NCI-H128 (cell line): ENCODE measurements around the gene RTN4RL1.

Source experiments
- DNase-seq: peaks from one replicate; lab custom pipeline; 2025; ENCODE audit not compliant: unreplicated experiment; lab: John Stamatoyannopoulos, UW

Gene RTN4RL1

DNA sequence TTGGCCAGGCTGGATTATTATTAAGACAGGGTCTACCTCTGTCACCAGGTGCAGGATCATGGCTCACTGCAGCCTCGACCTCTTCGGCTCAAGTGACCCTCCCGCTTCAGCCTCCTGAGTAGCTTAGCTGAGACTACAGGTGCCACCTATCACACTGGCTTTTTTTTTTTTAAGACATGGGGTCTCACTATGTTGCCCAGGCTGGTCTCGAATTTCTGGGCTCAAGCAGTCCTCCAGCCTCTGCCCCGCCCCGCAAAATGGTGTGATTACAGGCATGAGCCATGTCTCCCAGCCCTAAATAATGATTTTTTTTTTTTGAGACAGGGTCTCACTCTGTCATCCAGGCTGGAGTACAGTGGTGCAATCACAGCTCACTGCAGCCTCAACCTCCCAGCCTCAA, 22.5 kb upstream of the RTN4RL1 start:
- DNase-seq = no peak

DNA sequence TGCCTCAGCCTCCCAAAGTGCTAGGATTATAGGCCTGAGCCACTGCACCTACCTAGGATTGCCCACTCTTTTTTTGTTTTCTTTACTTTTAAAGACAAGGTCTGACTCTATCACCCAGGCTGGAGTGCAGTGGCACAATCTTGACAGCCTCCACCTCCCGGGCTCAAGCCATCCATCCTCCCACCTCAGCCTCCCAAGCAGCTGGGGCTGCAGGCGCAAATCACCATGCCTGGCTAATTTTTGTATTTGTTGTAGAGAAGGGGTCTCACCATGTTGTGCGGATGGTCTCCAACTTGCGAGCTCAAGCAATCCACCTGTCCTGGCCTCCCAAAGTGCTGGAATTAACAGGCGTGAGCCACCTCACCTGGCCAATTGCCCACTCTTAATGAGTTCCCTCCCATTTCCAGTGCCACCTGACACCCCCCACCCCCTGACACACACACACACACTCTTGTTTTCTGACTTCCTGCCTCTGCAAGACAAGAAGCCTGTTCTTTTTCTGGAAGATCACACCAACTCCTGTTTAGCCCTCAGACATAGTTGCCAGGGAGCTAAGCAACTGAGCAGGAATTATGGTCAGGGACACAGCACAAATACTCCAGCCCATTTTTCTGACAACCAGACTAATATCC, 19.2 kb upstream of the RTN4RL1 start:
- DNase-seq = no peak

DNA sequence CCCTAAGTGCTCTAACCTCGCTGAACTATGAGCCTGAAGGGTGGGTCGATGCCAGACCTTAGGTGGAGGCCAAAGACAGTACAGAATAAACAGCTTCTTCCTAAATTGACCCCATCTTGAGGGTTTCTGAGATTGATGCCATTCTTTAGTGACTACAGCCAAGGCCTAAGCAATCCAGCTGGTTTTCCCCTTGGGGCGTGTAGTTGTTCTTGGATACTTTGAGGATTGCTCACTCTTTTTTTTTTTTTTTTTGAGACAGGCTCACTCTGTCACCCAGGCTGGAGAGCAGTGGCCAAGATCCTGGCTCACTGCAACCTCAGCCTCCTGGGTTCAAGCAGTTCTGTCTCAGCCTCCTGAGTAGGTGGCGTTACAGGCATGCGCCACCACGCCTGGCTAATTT, 18.7 kb upstream of the RTN4RL1 start:
- no peak for DNase-seq

DNA sequence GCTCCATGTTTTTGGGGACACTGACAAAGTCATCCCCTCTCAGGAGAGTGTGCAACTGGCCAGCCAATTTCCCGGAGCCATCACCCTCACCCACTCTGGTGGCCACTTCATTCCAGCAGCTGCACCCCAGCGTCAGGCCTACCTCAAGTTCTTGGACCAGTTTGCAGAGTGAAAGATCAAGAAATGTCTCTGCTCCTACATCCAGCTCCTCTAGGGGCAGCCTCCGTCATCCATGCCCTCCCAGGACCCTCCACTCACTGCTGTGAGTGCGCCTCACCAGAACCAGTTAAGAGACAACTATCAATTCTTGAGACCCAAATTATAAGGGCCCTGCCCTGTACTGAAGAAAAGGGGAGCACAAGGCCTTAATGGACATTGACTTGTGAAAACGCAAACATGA, 17.8 kb upstream of the RTN4RL1 start:
- DNase-seq = no peak

DNA sequence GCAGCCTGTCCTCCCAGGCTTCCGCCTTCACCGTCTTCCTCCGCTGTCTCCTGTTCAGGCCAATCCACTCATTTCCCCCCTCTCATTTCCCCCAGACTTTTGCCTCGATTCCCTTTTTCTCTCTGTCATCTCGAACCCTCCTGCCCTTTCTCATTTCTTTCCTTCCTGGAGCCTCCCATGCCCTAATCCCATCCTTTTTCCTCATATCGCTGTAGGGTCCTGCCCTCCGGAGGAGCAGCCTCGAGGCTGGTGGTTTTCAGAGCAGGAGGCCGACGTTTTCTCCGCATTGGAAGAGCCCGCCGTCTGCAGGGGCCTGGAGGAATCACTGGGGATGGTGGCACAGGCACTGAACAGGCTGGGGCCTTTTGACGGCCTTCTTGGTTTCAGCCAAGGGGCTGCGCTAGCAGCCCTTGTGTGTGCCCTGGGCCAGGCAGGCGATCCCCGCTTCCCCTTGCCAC, 17.3 kb upstream of the RTN4RL1 start:
- no peak for DNase-seq

DNA sequence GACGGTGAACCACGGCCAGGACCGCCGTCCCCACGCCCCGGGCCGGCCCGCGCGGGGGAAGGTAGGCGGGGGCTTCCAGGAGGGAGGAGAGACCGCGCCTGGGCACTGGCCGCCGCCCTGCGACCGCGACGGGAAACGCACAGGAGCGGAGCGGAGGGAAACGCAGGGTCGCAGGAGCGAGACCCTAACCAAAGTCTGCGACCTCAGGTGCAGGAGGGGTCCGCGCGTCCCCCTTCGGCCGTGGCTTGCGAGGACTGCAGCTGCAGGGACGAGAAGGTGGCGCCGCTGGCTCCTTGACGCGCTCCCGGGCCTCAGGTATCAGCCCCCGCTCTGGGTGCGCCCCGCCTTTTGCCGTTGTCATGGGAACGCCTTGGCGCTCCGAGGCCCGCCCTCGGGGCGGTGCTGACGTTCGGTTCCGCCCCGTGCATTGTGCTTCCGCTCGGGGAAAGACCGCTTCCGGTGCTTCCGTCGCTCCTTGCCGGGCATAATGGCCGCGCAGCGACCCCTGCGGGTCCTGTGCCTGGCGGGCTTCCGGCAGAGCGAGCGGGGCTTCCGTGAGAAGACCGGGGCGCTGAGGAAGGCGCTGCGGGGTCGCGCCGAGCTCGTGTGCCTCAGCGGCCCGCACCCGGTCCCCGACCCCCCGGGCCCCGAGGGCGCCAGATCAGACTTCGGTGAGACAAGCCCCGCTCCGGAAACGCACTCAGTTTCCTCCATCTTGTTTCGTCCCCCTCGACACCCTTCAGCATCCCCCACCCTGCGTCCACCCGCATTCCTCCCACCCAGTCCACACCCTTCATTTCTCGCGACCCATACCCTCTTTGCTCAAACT, 16.6 kb upstream of the RTN4RL1 start, which contains the start of gene OVCA2:
Gene OVCA2, plus strand, starts transcription at position 462 of the 829 bp plus-strand sequence. Its CDS starts 26 bp downstream, at position 488.
- peak; percentile 91 for DNase-seq

DNA sequence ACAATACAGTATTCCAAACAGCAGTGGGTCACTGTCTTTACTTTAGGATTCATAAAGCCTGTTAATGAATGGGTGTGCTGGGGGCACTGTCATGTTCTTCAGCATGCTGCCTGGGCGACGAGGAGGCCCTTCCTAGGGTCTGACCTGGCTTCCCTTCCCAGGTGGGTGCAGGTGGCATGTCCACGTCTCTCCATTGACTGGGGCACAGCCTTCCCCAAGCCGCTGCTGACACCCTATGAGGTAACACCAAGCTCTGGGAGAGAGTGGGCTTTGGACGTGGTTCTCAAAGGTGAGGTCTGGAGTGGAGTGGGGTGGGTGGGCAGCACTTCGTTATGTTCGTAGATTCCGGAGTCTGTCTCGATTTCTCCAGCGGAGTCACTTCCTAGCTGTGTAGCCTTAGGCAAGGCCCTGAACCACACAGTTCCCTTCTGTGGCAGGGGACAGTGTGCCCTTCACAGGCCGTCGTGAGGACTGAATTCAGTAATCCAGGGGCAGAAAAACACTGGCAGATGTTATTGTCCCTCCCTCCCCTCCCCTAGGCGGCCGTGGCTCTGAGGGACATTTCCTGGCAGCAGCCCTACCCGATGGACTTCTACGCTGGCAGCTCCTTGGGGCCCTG, 15.9 kb upstream of the RTN4RL1 start:
- DNase-seq = no peak

DNA sequence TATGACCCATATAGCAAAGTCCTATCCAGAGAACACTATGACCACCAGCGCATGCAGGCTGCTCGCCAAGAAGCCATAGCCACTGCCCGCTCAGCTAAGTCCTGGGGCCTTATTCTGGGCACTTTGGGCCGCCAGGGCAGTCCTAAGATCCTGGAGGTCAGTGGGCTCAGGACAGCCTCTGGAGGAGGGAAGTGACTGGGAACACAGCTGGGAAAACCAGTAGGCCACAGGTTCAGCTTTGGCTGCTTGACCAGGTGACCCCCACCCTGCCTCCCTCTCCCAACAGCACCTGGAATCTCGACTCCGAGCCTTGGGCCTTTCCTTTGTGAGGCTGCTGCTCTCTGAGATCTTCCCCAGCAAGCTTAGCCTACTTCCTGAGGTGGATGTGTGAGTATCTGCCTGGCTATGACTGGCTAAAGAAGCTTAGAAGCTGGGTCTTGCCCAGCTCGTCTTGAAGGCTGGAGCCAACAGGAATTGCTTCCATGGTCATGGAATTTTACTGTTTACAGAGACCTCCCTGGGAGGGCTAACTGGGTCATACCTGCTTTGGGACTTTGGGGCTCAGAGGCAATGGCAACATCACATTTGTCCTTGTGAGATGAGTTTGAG, 15.2 kb upstream of the RTN4RL1 start:
- no peak for DNase-seq

DNA sequence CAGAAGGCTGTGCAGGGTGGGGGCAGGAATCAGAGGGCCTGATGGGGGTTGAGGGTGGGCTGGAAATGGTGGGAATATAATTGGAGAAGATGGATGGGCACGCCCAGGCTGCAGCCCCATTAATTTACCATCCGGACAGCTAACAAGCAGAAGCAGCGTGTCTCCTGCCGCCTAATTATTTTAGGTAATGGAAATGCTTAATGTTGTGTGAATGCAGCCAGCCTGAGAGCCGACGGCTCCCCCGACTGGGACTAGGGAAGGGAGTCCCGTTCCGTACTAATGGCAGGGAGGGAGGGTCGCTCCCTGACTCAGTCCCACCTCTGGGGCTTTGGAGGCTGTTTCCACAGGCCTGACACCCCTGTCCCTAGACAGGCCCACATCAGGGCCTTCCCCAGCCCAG, 12.0 kb upstream of the RTN4RL1 start:
- DNase-seq = no peak

DNA sequence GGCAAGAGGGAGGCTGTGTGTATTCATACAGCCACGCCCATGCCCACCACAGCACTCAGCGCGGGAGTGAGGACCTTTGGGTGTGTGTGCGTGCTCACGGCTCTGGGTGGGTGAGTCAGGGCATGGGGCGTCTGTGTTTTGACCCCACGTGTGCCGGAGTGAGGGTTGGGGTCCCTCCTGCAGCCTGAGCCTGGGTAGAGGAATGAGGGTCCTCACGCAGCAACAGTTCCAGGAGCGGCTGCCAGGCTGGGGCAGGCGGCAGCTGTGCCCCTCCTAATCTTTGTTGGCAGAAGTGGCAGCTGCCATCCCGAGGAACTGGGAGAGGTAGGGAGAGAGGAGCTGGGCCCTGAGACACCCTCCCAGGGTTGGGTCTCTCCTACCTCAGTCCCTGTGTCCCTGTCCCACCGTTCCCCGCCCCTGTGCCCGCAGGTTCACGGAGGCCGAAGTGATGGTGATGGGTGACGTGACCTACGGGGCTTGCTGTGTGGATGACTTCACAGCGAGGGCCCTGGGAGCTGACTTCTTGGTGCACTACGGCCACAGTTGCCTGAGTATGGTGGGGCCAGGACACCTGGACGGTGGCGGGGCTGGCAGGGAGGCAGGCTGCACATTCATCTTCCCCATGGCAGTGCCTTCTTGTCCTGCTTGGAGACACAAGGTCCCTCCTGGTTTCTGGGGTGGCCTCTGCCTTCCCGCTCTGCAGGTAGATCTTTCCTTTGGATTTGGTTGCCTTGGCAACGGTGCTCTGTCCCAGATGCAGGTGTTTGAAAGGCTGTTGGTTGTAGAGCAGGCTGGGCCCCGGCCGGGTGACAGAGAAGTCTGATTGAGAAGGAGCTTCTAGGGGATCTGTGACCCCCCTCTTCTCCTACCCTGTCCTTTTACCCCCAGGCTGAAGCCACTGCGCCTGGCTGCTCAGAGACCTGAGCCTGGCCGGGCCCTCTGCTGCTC, 10.7 kb upstream of the RTN4RL1 start:
- DNase-seq = no peak

DNA sequence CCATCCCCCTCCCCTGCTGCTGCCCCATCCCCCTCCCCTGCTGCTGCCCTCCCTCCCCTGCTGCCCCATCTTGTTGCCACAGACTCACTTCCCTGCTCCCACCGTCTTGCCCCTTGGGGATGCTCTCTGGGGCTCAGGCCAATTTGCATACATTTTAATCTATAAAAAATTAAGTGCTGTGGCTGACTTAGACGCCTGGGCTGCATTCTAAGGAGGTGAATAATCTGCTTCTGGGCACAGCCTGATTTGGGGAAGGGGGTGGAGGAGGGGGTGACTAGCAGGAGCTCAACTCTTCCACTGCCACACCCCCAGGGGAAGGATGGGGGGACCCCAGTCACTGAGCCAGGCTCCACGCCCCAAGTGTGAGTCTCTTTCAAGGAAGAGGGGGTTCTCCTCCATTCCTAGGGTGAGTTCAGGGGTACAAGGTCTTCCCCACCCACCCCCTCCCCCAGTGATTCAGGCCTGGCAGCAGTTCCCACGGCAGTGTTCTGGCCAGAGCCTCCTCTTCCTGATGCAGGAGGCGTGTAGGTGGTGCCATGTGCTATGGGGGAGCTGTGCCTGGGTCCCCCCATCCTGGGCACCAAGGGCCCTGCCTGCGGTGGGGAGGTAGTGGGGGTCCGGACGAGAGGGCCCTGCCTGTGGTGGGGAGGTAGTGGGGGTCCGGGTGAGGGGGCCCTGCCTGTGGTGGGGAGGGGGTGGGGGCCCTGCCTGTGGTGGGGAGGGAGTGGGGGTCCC, 9.8 kb upstream of the RTN4RL1 start:
- DNase-seq = no peak

DNA sequence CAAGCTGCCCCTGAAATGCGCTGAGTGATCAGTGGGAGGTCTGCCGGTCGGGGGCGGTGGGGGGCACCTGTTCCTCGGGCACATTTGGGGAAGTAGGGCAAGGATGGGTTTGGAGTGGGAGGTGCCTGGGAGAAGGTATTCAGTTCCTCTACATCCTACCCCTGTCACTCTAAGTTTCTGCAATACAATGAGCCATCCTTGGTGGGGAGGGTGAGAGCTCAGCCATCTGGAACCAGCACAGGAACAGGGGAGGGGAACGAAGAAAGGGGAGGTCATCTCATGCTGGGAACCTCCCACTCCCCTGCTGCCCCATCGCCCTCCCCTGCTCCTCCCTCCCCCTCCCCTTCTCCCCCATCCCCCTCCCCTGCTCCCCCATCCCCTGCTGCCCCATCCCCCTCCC, 9.0 kb upstream of the RTN4RL1 start:
- no peak for DNase-seq

DNA sequence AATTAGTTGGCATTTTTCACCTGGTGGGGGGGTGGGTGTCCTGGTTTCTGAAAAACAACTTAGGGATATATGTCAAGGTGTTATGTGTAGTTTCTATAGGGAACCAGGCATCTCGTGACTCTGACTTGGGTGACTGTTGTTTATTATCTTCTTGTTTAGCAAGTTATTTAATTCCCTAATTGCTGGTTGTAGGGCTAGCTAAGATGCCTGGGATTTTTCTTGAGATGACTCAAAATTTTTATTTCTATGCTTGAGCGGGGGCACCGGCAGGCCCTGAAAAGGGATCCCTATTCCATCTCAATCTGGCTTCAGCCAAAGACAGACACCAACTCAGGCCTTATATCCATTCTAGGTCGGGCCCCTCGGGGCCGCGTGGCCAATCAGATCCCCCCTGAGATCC, 8.0 kb upstream of the RTN4RL1 start:
- no peak for DNase-seq

DNA sequence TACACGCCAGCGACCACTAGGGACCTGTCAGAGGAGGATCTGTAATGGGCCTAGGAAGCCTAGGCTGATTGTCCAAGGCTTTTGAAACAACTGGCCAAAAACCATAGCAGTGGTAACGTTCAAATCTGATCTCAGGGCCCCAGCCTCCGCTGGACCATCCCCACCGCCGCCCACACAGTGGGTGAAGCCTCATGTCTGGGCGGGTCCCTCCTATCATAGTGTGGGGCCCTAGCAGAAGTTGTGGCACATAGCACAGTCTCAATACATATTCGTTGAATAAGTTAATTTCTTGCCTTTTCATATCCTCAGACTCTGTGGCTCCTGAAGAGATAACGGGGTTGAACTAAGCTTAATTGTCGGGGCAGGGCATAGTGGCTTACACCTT, 5.6 kb upstream of the RTN4RL1 start:
- no peak for DNase-seq

DNA sequence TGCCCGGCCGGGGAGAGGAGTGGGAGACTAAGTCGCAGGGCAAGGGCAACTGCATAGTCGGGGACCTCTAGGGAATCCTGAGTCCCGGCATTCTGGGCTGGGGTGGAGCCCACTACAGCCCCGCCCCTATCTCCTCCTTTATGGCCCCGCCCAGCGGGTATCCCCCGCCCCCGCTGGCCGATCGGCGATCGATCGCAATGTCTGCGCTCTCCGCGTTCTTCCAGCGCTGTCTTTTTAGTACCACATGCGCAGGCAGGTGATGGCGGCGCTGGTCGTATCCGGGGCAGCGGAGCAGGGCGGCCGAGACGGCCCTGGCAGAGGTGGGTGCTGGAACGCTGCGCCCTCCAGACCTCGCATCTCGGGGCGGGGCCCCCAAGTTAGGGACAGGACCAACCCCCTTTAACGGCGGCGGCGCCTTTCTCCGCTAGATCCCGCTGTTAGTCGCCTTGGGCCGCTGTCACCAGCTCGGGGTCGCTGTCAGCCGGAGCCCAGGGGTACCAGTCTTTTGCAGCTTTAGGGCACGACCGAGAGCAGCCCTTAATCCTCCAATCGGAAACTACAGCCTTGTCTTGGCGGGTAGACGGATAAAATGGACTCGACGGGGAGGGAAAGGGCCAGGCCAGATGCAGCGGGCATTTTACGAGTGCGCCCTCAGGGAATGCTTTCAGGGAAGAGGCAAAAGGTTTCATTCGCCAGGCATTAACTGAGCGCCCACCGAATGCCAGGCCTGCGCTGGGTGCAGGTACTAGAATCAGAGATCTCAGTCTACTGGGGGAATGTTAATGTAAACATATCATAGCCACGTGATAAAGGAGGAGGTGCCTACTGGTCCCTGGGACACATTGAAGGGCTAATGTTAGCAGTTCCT, 5.0 kb upstream of the RTN4RL1 start, which contains the start of gene DPH1:
Gene DPH1, plus strand, starts transcription at position 243 of the 868 bp plus-strand sequence. Its CDS starts 17 bp downstream, at position 260.
- peak; percentile 63 for DNase-seq

DNA sequence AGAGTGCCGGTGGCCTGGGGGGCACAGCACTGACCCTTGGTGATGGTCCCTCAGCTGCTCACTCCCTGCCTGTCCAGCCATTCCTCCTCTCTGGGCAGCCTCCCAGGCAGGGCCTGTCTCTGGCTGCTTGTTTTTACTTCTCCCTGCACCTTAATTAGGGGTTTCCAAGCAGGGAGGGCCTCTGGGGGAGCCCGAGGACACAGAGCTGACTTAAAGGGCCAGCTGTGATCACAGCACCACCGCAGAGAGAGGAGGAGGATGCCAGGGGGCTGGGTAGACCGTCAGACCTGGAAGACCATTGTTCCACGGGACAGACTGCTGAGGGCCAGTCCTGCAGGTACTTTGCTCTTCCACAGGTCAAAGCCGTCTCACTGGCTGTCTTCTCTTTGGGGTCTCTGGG, 3.6 kb upstream of the RTN4RL1 start:
- no peak for DNase-seq

DNA sequence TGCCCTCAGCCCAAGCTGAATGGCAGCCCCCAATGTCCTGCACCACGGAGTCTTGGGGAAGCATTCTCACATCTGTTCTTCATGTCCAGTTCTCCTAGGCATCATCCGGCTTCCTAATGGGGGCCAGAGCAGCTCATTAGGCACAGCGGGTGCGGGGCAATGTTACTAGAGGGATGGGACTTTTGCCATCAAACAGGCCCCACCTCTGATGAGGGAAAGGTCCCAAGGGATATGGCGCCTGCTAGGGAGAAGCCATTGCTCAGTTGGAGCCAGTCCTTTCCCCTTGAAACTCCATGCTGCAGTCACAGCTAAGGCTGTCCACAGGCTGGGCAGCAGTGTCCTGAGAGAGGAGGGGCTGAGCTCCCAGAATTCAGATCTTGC, 3.1 kb upstream of the RTN4RL1 start:
- no peak for DNase-seq

DNA sequence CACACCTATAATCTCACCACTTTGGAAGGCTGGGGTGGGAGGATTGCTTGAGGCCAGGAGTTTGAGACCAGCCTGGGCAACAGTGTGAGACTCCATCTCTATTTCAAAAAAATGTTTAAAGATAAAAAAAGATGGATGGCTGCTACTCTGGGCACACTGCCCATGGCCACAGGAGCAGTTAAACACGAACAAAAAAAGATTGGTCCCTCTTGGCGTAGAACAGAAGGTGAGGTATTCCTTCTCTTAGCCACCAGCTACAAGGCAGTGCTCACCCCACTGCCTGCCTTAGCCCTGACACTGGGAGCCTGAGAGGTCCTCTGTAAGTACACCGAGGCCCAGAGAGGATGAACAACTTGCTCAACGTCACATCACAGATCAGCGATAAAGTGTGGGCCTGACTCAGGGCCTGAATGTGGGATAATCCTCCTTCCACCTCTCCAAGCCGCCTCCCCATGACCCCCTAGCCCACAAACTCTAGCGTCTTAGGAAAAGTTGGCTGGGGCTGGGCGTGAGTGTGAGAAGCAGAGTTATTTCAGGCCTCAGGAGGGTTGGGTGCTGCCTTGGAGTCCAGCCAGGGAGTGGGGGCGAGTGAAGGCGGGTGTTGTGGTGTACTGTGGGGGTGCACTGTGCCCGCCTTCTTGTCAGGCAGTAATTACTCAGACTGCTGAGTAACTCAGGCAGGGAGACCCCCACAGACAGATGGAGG, 2.5 kb upstream of the RTN4RL1 start:
- no peak for DNase-seq
